H9 (cell line): ENCODE measurements around the gene TMEM238. TPM values are rescaled to one million over a fixed set of nuclear protein-coding genes. Genes with fewer than 3 reads are reported as not detected.

ENCODE experiments used
- DNase-seq: peaks from one replicate; pipeline ENCODE4 v3.0.0-alpha.2; 2017
- H2AFZ ChIP-seq: one replicate; pipeline ENCODE4 v1.6.1; 2013; ENCODE audit warnings: mild to moderate bottlenecking, low read length, control low read depth, moderate library complexity
- H2AK5ac ChIP-seq: 2 replicates; pipeline ENCODE4 v1.6.1; 2013; ENCODE audit warnings: low read length, control low read depth, mixed read lengths; ENCODE audit not compliant: insufficient read length
- H2BK120ac ChIP-seq: one replicate; pipeline ENCODE4 v1.6.1; 2013; ENCODE audit warnings: low read depth, mild to moderate bottlenecking, low read length, control low read depth, inconsistent platforms; ENCODE audit not compliant: poor library complexity, severe bottlenecking
- H2BK12ac ChIP-seq: 2 replicates; pipeline ENCODE4 v1.6.1; 2013; ENCODE audit warnings: low read length, control low read depth, mixed read lengths, low read depth; ENCODE audit not compliant: insufficient read length
- H2BK15ac ChIP-seq: 2 replicates; pipeline ENCODE4 v1.6.1; 2013; ENCODE audit warnings: low read depth, low read length, control low read depth
- H2BK20ac ChIP-seq: one replicate; pipeline ENCODE4 v1.6.1; 2013; ENCODE audit warnings: low read depth, mild to moderate bottlenecking, low read length, control low read depth, inconsistent platforms; ENCODE audit not compliant: poor library complexity, severe bottlenecking
- H2BK5ac ChIP-seq: 2 replicates; pipeline ENCODE4 v1.6.1; 2013; ENCODE audit warnings: low read length, control low read depth, mixed read lengths; ENCODE audit not compliant: insufficient read length
- H3K14ac ChIP-seq: 2 replicates; pipeline ENCODE4 v1.6.1; 2013; ENCODE audit warnings: low read length, control low read depth; ENCODE audit not compliant: insufficient read depth
- H3K18ac ChIP-seq: 2 replicates; pipeline ENCODE4 v1.6.1; 2013; ENCODE audit warnings: low read depth, mild to moderate bottlenecking, mixed read lengths, low read length, control low read depth; ENCODE audit not compliant: insufficient read length
- H3K23ac ChIP-seq: 2 replicates; pipeline ENCODE4 v1.6.1; 2013; ENCODE audit warnings: low read length, control low read depth, mixed read lengths, low read depth; ENCODE audit not compliant: insufficient read length
- H3K23me2 ChIP-seq: 2 replicates; pipeline ENCODE4 v1.6.1; 2013; ENCODE audit warnings: low read depth, mild to moderate bottlenecking, mixed read lengths, low read length, control low read depth; ENCODE audit not compliant: insufficient read length, poor library complexity, severe bottlenecking
- H3K27ac ChIP-seq: 2 replicates; pipeline ENCODE4 v1.5.1; 2013; ENCODE audit warnings: low read length, control low read depth, mixed read lengths, low read depth; ENCODE audit not compliant: insufficient read length
- H3K27me3 ChIP-seq: 2 replicates; pipeline ENCODE4 v1.6.1; 2013; ENCODE audit warnings: low read length, control low read depth, inconsistent platforms; ENCODE audit not compliant: insufficient read depth
- H3K4ac ChIP-seq: 2 replicates; pipeline ENCODE4 v1.6.1; 2013; ENCODE audit warnings: low read depth, mild to moderate bottlenecking, control low read depth, inconsistent platforms, low read length, moderate library complexity
- H3K4me1 ChIP-seq: 2 replicates; pipeline ENCODE4 v1.6.1; 2013; ENCODE audit warnings: low read length, control low read depth, inconsistent platforms; ENCODE audit not compliant: insufficient read depth
- H3K4me2 ChIP-seq: 2 replicates; pipeline ENCODE4 v1.6.1; 2013; ENCODE audit warnings: low read length, control low read depth, mixed read lengths; ENCODE audit not compliant: insufficient read length, insufficient read depth
- H3K56ac ChIP-seq: 2 replicates; pipeline ENCODE4 v1.6.1; 2013; ENCODE audit warnings: low read depth, mild to moderate bottlenecking, mixed read lengths, low read length, control low read depth; ENCODE audit not compliant: insufficient read length
- H3K79me1 ChIP-seq: 2 replicates; pipeline ENCODE4 v1.6.1; 2013; ENCODE audit warnings: low read depth, mild to moderate bottlenecking, moderate library complexity, low read length, control low read depth, inconsistent platforms; ENCODE audit not compliant: insufficient read depth, poor library complexity, severe bottlenecking
- H3K79me2 ChIP-seq: 2 replicates; pipeline ENCODE4 v1.6.1; 2013; ENCODE audit warnings: low read length, control low read depth, inconsistent platforms; ENCODE audit not compliant: insufficient read depth
- H3K9ac ChIP-seq: 2 replicates; pipeline ENCODE4 v1.6.1; 2013; ENCODE audit warnings: low read length, control low read depth, mixed read lengths; ENCODE audit not compliant: insufficient read length; ENCODE audit errors: extremely low read depth
- H3K9me3 ChIP-seq: one replicate; pipeline ENCODE4 v1.6.1; 2013; ENCODE audit warnings: low read depth, low read length, inconsistent platforms; ENCODE audit not compliant: control insufficient read depth
- H3T11ph ChIP-seq: one replicate; pipeline ENCODE4 v1.6.1; 2013; ENCODE audit warnings: mild to moderate bottlenecking, low read length, control low read depth, inconsistent platforms
- H4K20me1 ChIP-seq: one replicate; pipeline ENCODE4 v1.6.1; 2013; ENCODE audit not compliant: control insufficient read depth, insufficient read length, insufficient read depth
- H4K5ac ChIP-seq: 2 replicates; pipeline ENCODE4 v1.6.1; 2013; ENCODE audit warnings: low read depth, mild to moderate bottlenecking, mixed read lengths, low read length, control low read depth; ENCODE audit not compliant: insufficient read length
- H4K8ac ChIP-seq: replicated peaks from 2 replicates; pipeline ENCODE4 v1.6.1; 2013; ENCODE audit warnings: low read length, control low read depth, mixed read lengths, low read depth; ENCODE audit not compliant: insufficient read length
- H4K91ac ChIP-seq: 2 replicates; pipeline ENCODE4 v1.6.1; 2013; ENCODE audit warnings: low read depth, mild to moderate bottlenecking, moderate library complexity, mixed read lengths, low read length, control low read depth; ENCODE audit not compliant: insufficient read length
- H3K27ac Mint-ChIP-seq, 3 experiments: 2 replicates in 2 of 3; 3 replicates in 1 of 3; pipeline ENCODE4 v1.8.0; 2020 to 2021; ENCODE audit warnings: mixed read lengths in 3 of 3, mild to moderate bottlenecking in 1 of 3, moderate library complexity in 1 of 3
- H3K27me3 Mint-ChIP-seq: 2 replicates; pipeline ENCODE4 v1.8.0; 2021; ENCODE audit warnings: low read depth, mild to moderate bottlenecking, moderate library complexity, mixed read lengths
- H3K36me3 Mint-ChIP-seq, 3 experiments: 2 replicates in 2 of 3; 3 replicates in 1 of 3; pipeline ENCODE4 v1.8.0; 2020 to 2021; ENCODE audit warnings: low read depth in 3 of 3, mixed read lengths in 3 of 3; ENCODE audit not compliant: insufficient read depth in 1 of 3
- H3K4me1 Mint-ChIP-seq, 2 experiments: 2 replicates each; pipeline ENCODE4 v1.8.0; 2020; ENCODE audit warnings: mixed read lengths in 2 of 2
- H3K4me3 Mint-ChIP-seq, 2 experiments: 2 replicates in 1 of 2; 3 replicates in 1 of 2; pipeline ENCODE4 v1.8.0; 2020 to 2021; ENCODE audit warnings: mild to moderate bottlenecking in 2 of 2, mixed read lengths in 2 of 2, moderate library complexity in 1 of 2
- H3K9me3 Mint-ChIP-seq, 2 experiments: 2 replicates in 1 of 2; 3 replicates in 1 of 2; pipeline ENCODE4 v1.8.0; 2020; ENCODE audit warnings: mild to moderate bottlenecking in 2 of 2, mixed read lengths in 2 of 2, moderate library complexity in 1 of 2
- WGBS: extraction: QIAGEN DNeasy Blood & Tissue Kit; methylation state at CpG from one replicate; pipeline ENCODE4 v1.1.7; 2013; ENCODE audit warnings: missing lambda C conversion rate, low lambda C conversion rate, mixed read lengths; ENCODE audit not compliant: insufficient read length; ENCODE audit errors: extremely low coverage; 5-methylcytosine and 5-hydroxymethylcytosine counted together
- total RNA-seq: library from RNA; stranded (reverse); gene quantifications from 2 replicates; pipeline ENCODE4 v1.2.1, GENCODE V29; 2021
- TF ChIP-seq, protein P1 (sequence below): fragments of 200-600 bp; sonication (generic); conservative IDR thresholded peaks from 3 replicates; pipeline ENCODE4 v1.8.0; 2021; ENCODE audit warnings: antibody characterized with exemption, mild to moderate bottlenecking

The TMEM238 gene
- total RNA-seq, 1 experiment from 2014 or later = 4.8 TPM

DNA sequence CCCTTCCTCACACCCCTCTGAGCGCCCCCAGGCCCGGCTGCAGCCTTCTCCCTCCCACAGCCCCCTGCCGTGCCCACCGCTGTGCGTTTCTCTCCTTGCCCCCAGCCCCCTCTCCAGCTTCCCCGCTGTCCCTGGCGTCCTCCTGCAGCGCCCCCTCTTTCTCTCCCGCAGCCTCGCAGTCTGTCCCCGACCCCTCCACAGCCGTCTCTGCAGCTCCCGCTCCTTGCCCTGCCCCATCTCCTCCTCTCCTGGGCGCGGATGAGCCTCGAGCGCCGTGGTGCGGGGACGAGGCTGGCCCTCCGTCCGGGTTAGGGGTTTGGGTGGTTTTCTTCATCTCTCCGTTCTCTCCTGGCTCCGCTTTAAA is 43.3 kb downstream of the TMEM238 start:
- Mint-ChIP-seq H3K27ac (peak overlapping the region; percentile 59 to 95 (median 95); a peak in 6 of 7 replicates), H3K4me1 (peaks cover 21 to 40% of the 10 kb centered on the region in 2 experiments), H3K36me3 (peaks cover 26 to 42% (median 41%) of the 10 kb centered on the region in 3 experiments; a peak in 6 of 7 replicates), H3K4me3 (peak overlapping the region; percentile 84 to 96), H3K27me3 (peaks cover 19% of the 10 kb centered on the region), H3K9me3 (no peaks in the 10 kb centered on the region; a peak in 1 of 5 replicates)
- H3K4me2 ChIP-seq = peak overlapping the region; percentile 74
- H3K14ac ChIP-seq = peak overlapping the region; percentile 26; the same call in 1 of the 2 replicates
- H2BK5ac ChIP-seq = no peak overlapping the region
- no peak overlapping the region for H4K8ac ChIP-seq
- H2AK5ac ChIP-seq = no peak overlapping the region
- H2BK120ac ChIP-seq = no peak overlapping the region
- H3K23me2 ChIP-seq = peaks cover 17% of the 10 kb centered on the region
- no peak overlapping the region for H4K91ac ChIP-seq
- no peak overlapping the region for H4K5ac ChIP-seq
- no peaks in the 10 kb centered on the region for H3K9me3 ChIP-seq
- no peak overlapping the region for H3K23ac ChIP-seq
- no peak overlapping the region for H3K56ac ChIP-seq
- H3K79me1 ChIP-seq = no peaks in the 10 kb centered on the region
- WGBS = no CpG with 5 or more reads among the region's 24 CpGs
- H3T11ph ChIP-seq = no peak overlapping the region
- H3K9ac ChIP-seq = peak overlapping the region; percentile 6
- peak overlapping the region; percentile 66 for H3K18ac ChIP-seq
- peak; percentile 57 for DNase-seq
- H3K4ac ChIP-seq = no peak overlapping the region
- no peak overlapping the region for H2BK20ac ChIP-seq
- H3K27me3 ChIP-seq = no peaks in the 10 kb centered on the region; the same call in 1 of the 2 replicates
- TF ChIP-seq, protein P1, sequence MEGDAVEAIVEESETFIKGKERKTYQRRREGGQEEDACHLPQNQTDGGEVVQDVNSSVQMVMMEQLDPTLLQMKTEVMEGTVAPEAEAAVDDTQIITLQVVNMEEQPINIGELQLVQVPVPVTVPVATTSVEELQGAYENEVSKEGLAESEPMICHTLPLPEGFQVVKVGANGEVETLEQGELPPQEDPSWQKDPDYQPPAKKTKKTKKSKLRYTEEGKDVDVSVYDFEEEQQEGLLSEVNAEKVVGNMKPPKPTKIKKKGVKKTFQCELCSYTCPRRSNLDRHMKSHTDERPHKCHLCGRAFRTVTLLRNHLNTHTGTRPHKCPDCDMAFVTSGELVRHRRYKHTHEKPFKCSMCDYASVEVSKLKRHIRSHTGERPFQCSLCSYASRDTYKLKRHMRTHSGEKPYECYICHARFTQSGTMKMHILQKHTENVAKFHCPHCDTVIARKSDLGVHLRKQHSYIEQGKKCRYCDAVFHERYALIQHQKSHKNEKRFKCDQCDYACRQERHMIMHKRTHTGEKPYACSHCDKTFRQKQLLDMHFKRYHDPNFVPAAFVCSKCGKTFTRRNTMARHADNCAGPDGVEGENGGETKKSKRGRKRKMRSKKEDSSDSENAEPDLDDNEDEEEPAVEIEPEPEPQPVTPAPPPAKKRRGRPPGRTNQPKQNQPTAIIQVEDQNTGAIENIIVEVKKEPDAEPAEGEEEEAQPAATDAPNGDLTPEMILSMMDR = no peak
- no peak overlapping the region for H2BK15ac ChIP-seq
- H4K20me1 ChIP-seq = no peaks in the 10 kb centered on the region
- no peaks in the 10 kb centered on the region for H3K79me2 ChIP-seq
- H3K4me1 ChIP-seq = no peaks in the 10 kb centered on the region; the same call in 1 of the 2 replicates
- no peak overlapping the region for H3K27ac ChIP-seq
- no peak overlapping the region for H2BK12ac ChIP-seq
- H2AFZ ChIP-seq = no peak overlapping the region
